HG02870 (cell line): ENCODE measurements around the gene PTRH2.
"Not testable (repeated sequence)": the region's sequence is repeated elsewhere in the genome, so short reads cannot be mapped to it uniquely, and the experiment has no call there.

ENCODE experiments used
- ATAC-seq: cut with Tn5 transposase; IDR thresholded peaks from one replicate; pipeline ENCODE4 v1.9.1; 2021; ENCODE audit warnings: mild to moderate bottlenecking, moderate library complexity; ENCODE audit not compliant: unreplicated experiment

The PTRH2 gene

DNA sequence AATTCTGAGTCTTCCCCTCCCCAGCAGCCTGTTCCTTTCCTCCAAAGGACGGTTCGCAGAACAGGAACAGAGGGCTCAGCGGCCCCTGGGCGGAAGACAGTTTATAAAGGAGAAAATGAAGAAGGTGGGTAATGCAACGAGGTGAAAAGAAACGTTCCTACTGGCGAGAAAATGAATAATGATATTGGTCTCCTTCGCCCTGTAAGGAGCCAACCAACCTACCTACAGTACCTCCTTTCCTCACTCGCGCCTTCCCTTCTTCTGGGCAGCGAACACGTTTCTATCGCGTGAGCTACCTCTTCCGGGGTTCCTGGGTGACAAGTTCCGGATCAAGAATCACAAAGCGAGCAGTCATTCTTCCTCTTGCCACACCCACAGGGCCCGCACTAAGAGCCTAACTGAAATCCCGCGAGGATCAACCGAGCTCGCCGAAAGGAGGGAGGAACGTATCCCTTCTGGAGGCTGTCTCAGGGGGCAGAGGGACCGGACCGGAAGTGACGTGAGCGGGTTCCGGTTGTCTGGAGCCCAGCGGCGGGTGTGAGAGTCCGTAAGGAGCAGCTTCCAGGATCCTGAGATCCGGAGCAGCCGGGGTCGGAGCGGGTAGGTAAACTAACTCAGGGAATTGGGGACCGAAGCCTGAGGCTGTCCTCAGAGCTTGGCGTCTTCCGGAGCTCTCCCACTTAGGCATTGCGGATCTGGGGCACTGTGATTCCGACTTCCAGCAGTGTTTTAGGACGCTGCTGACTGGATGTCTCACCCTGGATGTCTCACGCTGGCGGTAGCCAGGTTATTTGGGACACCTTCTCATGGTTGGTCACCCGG, at the start of gene PTRH2, which contains the start of gene VMP1:
PTRH2 (minus strand) TSS at position 282 of the 822 bp plus-strand sequence. CDS start 9,452 bp downstream, outside the sequence.
VMP1 (plus strand) TSS at position 506 of the 822 bp plus-strand sequence. CDS start 23,793 bp downstream, outside the sequence.
- peak; percentile 94 for ATAC-seq

DNA sequence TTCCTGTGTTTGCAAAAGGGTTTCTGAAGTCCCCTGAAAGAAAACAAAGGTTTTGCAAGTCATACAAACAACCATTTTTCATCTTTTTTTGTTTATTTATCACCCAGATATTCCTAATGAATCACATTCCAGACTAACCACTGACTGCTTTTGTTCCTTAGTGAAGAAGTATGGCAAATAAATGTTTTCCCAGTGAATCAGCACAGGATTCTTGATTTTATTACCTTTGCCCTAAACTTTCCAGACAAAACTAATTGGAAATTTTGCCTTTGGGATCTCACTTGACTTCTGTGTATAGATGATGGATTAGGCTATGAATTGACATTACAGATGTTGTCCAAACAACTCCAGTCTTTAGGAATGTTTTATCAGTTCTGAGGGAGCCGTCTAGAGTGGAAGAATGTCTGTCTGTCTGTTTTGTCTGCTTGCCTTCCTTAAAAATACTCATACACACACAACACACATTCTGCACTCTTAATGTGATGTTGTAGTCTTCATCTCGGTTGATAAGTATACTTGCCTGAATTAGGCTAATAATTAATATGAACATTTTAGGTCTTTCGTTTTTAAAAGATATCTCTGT, 49.1 kb upstream of the PTRH2 start:
- ATAC-seq, result no peak

DNA sequence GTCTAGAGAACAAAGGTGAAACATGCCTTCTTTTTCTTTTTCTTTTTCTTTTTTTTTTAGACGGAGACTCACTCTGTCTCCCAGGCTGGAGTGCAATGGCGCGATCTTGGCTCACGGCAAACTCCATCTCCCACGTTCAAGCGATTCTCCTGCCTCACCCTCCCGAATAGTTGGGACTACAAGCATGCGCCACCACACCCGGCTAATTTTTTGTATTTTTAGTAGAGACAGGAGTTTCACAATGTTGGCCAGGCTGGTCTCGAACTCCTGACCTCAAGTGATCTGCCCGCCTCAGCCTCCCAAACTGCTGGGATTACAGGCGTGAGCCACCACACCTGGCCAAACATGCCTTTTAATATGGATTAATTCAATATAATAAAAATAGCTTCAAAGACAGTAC, 47.8 kb upstream of the PTRH2 start:
- ATAC-seq, result not testable (repeated sequence)

DNA sequence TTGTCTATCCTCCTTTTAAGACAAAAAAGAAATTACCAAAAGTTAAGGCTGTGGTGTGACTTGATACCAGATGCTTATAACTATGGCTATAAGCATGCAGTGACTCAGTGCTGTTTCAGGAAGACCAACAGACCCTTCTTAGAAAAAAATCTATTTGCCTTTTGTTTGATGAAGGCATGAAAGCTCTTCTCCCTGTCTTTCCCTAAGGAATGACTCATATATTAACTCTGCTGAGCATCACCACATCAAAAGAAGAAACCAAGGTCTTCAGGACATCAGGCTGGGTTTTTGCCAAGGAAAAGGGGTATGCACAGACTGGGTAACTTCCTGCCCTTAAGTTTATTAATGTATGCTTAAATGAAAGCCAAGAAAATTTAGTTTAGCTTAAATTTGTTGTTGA, 47.3 kb upstream of the PTRH2 start:
- no peak for ATAC-seq

DNA sequence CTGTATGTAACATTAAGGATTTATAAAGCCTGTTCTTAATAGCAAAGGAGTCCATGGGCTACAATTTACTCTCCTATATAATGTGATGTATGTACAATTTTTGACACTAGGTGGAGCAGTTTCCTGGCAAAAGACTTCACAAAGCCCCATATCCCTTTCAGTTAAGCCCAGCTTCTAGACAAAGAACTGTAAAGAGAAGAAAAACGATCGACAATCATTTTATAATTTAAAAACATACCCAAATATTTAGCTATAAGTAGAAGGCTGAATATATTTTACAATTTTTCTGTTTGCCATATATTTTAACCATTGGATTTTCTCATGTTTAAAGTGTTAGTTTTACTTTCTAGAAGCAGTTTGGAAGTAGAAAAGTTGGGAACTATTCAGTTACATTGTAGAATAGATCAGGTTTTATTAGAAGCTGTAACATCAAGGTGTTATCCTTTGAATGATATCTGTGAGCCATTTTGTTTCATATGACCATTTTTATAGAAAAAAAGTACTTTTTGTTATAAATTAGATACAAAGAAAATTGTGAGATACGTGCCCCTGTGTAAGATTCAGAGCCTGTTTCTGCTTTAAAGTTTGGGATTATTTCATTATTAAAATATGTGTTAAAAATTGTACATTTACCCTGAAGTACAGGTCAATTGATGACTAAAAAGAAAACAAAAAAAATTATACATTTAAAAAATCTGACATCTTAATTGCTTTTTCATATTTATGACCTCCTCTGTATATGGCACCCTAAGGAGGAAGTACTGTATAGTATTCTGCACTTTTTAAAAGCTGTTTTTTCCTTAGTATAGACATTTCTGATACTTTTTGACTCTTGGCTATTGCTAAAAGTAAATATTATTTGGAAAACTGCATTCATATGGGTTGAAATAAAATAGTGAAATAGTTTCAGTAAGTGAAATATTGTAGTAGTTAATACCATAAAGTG, 46.6 kb upstream of the PTRH2 start:
- ATAC-seq, result no peak

DNA sequence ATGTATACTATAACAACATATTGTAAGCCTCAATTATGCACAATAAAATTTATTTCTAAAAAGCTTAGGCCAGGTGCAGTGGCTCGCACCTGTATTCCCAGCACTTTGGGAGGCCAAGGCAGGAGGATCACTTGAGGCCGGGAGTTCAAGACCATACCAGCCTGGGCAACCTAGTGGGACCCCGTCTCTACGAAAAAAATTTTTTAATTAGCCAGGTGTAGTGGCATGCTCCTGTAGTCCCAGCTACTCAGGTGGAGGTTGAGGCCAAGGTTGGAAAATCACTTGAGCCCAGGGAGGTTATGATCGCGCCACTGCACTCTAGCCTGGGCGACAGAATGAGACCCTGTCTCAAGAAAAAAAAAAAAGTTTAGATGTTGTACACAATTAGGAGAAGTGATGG, 45.7 kb upstream of the PTRH2 start:
- no peak for ATAC-seq

DNA sequence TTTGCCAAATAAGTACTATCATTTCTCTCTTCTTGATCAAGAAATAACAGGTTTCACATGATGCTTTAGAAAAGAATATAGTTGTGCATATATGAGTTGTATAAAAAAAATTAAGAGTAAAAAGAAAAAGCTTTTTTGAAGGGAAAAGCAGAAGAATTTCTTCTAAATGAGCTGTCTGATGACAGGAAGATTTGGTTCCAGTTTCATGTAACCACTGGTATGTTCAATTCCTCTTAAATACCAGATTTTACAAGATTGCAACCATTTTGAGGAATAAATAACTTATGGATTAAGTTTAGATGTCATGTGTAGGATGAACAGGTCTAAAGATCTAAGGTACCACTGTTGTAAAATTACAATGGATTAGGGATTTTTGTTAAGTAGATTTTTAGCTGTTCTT, 45.2 kb upstream of the PTRH2 start:
- no peak for ATAC-seq

DNA sequence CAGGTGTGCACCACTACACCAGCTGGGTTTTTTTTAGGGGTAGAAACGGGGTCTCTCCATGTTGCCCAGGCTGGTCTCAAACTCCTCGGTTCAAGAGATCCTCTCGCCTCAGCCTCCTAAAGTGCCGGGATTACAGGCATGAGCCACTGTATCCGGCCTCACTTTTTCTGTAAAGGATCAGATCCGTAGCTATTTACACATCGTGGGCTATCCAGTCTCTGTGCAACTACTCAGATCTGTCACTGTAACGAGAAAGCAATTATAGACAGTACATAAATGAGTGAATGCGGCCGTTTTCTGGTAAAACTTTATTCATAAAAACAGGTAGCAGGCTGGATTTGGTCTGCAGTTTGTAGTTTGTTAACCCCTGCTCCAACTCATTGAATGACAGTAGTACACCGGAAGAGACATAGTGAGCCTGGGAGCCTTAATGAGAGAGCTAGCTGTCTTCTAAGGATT, 44.8 kb upstream of the PTRH2 start:
- peak; percentile 78 for ATAC-seq

DNA sequence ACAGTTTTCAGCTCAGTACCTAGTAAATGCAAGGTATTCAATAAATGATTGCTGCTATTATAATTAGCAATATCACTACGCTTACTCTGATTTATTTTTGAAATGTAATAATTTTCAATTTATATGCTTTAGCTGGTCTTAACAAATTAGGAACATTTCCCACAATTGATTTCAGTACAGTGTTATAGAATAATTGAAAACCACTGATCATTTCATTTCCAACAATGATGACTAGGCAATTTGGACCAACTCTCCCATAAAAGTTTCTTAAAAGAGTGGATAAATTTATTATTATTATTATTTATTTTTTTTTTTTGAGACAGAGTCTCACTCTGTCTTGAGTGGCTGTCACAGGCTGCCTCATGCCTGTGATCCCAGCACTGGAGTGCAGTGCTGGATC, 41.4 kb upstream of the PTRH2 start:
- no peak for ATAC-seq

DNA sequence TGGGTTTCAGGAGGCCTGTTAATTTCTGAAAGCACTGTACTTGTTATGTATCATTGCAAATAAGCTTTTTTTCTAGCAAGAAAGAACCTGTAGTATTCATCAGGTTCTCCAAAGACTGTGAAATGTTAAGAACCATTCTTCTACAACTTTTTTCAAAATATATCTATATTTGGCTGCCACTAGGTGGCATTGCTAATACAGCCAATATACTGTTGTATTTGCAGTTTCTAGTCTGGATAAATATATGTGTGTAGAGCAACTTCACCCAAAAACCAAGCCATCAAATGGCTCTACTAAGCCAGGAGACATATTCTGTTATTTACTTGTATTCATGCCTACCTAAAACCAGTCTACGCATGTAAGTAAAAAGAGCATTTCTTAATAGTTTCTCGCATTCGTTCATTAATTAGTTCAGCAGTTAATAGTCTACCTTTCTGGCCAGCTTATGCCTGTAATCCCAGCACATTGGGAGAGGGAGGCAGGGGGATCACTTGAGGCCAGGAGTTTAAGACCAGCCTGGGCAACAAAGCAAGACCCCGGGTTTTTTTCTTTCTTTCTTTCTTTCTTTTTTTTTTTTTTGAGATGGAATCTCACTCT, 39.7 kb upstream of the PTRH2 start:
- ATAC-seq, result no peak

DNA sequence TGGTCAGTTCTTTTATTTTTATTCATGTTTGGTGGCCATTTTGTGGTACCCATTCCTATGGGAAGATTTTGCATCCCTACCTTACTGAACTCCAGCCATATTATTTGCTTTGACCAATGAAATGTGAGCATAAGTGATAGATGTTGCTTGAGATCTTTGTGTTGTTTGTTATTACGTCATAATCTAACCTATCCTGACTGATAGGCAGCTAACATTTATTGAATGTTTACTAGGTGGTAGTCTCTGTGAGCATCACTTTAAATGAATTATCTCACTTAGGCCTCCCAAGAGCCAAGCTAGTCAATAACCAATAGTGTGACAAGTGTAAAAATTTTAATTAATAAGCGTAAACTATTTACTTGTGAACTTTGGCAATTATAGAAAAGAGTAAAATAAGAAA, 37.8 kb upstream of the PTRH2 start:
- ATAC-seq, result no peak

DNA sequence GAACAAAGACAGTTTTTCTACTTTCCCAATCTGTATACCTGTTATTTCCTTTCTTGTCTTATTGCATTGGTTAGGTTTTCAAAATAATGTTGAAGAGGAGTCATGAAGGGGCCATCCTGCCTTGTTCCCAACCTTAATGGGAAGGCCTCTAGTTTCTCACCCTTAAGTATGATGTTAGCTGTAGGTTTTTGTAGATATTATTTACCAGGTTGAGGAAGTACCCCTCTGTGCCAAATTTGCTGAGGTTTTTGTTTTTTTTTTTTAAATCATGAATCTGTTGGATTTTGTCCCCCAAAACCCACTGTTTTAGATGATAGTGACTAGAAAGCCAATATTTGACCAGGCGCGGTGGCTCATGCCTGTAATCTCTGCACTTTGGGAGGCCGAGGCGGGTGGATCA, 36.6 kb upstream of the PTRH2 start:
- ATAC-seq, result no peak

DNA sequence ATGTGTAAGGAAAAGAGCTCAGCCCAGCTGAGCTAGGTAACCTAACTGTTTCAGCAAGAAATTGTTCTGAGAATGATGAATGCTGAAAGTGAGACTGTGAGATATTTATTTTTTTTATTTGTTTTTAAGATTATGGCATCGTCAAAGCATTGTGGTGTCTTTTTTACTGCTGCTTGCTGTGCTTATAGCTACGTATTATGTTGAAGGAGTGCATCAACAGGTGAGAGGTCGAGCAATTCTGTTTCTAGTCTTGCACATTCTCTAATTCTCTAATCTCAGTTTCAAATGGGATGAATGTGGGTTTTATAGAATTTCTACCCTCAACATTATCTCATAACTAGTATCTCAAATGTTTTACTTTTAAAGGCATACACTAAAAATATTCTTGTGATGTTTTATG, 30.1 kb upstream of the PTRH2 start:
- no peak for ATAC-seq

DNA sequence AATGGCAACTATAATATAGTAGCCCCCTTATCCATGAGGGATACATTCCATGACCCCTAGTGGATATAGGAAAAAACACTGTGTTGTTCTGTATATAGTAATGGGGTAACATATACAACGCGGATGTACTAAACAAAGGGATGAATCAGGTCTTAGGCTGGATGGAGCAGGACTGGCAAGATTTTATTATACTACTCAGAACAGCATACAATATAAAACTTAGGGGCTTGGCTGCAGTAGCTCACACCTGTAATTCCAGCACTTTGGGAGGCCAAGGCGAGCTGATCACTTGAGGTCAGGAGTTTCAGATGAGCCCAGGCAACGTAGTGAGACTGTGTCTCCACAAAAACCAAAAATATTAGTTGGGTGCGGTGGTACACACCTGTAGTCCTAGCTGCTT, 27.0 kb upstream of the PTRH2 start:
- no peak for ATAC-seq

DNA sequence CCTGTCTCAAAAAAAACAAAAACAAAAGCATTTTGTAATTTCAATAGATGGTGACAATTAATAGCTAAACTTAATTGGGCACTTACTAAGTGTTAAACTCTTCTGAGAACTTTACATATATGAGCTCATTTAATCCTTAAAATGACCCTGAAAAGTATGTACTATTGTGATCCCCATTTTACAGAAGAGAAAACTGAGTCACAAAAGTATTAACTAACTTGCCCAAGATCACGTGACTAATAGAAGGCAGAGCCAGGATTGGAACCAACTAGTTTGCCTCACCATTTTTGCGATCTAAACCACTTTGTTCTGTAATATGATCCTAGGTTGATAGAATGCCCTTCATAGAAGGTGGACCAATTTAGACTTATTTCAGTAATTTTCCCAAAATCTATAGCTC, 26.5 kb upstream of the PTRH2 start:
- ATAC-seq, result no peak

DNA sequence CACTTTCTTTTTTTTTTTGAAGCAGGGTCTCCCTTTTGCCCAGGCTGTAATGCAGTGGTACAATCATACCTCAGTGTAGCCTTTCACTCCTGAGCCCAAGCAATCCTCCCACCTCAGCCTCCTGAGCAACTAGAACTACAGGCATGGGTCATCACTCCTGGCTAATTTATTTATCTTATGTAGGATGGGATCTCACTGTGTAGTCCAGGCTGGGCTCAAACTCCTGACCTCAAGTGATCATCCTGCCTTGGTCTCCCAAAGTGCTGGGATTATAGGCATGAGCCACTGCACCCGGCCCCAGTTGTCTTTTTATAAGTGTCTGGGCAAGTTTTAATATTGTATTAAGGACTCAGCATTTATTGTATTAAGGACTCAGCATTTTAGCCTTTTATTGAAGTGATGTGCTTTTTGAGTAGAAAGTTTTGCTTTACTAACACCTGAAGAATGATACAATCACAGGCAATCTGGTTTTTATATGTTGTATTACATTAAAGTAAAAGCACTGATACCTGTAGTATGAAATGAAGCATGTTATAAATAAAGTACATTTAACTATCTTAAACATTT, 23.1 kb upstream of the PTRH2 start:
- ATAC-seq, result no peak

DNA sequence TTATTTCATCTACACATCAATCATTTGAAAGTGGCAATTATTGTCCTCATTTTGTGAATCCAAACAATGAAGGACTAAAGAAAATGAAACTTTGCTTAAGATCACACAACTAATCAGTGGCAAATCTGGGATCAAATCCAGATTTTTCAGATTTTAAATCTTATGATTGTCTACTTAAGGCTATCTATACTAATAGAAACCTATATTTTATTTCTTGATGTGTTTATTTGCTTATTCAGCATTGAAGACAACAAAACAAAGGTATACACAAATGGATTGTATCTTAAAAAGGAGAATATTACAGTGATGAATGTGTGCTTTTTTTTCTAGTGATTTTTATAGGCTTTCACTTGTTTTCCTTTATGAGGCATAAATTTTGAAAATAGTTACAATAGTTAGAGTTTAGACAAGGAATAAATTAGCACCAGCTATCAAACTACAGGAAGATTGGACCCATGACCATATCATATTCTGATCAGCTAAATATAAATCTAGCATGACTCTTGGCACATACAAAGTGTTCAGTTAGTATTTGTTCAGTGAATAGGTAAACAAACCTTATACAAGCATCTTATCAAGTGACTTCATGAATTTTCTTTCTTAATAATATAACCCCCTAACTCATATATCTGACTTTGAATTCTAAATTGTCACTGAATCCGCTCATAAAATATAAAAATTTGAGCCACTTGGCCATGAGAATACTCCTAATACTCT, 20.7 kb upstream of the PTRH2 start:
- no peak for ATAC-seq

DNA sequence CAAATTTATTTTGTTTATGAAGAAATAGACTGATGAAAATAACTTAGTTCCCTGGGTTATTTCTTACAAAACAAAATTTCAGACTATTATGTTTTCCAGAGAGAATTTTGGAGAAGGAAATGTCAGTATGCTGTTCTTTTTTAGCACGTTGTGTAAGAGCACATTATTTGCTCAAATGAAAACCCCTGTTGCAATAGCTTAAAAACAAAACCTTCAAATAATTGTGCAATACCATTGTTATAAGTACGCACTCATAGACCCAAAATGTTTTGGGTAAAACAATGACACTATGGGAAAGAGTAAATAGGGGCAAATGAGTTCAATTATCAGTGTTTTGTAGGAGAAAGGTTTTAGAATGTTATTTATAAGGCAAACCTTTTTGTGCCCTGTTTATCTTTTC, 18.5 kb upstream of the PTRH2 start:
- no peak for ATAC-seq

DNA sequence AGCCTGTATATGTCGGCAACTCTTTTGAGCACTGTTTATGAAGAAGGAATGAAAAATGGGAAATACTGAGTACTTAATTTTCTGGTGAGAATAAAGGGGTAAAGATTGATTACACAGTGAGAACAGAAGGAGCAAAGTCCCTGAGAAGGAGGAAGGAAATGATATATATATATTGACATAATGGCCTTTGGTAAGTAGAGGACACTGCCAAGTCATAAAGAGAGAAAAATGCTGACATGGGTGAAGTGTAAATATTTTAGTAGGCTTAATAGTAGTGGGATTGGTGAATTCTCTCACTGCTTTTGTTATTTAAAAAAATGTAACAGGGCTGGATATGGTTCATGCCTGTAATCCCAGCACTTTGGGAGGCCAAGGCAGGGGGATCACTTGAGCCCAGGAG, 16.4 kb upstream of the PTRH2 start:
- no peak for ATAC-seq

DNA sequence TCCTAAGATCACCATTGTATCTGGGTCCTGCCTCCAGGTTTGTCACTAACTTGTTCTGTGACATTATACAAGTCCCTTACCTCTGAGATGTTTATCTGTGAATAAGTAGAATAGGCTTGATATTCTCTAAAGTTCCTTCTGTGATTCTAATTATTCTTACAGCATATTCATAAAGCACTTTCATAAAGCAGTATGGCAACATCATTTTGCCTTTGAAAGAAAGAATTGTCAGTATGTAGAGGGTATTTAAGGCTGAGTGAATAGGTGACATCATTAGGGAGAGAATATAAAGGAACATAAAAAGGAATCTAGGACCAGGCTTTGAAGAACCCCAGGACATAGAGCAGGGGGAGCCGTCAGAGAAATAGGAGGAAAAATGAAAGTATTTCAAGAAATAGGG, 15.8 kb upstream of the PTRH2 start:
- ATAC-seq, result no peak
